ENCODE results near the gene KRT72.

Gene KRT72

GRCh38 chr12:52614381-52615207 lies 13.3 kb upstream of the KRT72 start:
- ATAC-seq (ENCODE audit: low read depth), result no peak
- no peaks in the 10 kb centered on the region for H3K9me3 ChIP-seq (ENCODE audit: severe bottlenecking)
- H3K4me3 ChIP-seq (ENCODE audit: severe bottlenecking), result no peak overlapping the region
- no peaks in the 10 kb centered on the region for H3K36me3 ChIP-seq (ENCODE audit: low read depth)
- no peaks in the 10 kb centered on the region for H3K4me1 ChIP-seq (ENCODE audit: insufficient read depth, poor library complexity, severe bottlenecking)
- no peak for TF ChIP-seq CTCF (IDR thresholded peaks at IDR 0.05; ENCODE audit: poor library complexity, severe bottlenecking)
- H3K27ac ChIP-seq (ENCODE audit: poor library complexity, severe bottlenecking), result no peak overlapping the region
- no peak for DNase-seq (ENCODE audit: low spot score)
- no peaks in the 10 kb centered on the region for H3K27me3 ChIP-seq (ENCODE audit: insufficient read depth, poor library complexity, severe bottlenecking)

GRCh38 chr12:52613384-52614030 lies 12.2 kb upstream of the KRT72 start:
- Histone ChIP-seq H3K27me3 (ENCODE audit: insufficient read depth, poor library complexity, severe bottlenecking) (no peaks in the 10 kb centered on the region), H3K27ac (ENCODE audit: poor library complexity, severe bottlenecking) (no peak overlapping the region), H3K4me3 (ENCODE audit: severe bottlenecking) (no peak overlapping the region), H3K9me3 (ENCODE audit: severe bottlenecking) (no peaks in the 10 kb centered on the region), H3K36me3 (ENCODE audit: low read depth) (no peaks in the 10 kb centered on the region), H3K4me1 (ENCODE audit: insufficient read depth, poor library complexity, severe bottlenecking) (no peaks in the 10 kb centered on the region)
- no peak for DNase-seq (ENCODE audit: low spot score)
- TF ChIP-seq CTCF (IDR thresholded peaks at IDR 0.05; ENCODE audit: poor library complexity, severe bottlenecking), result no peak
- no peak for ATAC-seq (ENCODE audit: low read depth)

GRCh38 chr12:52612431-52613383 lies 11.4 kb upstream of the KRT72 start:
- ATAC-seq (ENCODE audit: low read depth), result no peak
- no peak overlapping the region for H3K4me3 ChIP-seq (ENCODE audit: severe bottlenecking)
- no peak for DNase-seq (ENCODE audit: low spot score)
- TF ChIP-seq CTCF (IDR thresholded peaks at IDR 0.05; ENCODE audit: poor library complexity, severe bottlenecking), result no peak
- no peaks in the 10 kb centered on the region for H3K9me3 ChIP-seq (ENCODE audit: severe bottlenecking)
- no peaks in the 10 kb centered on the region for H3K36me3 ChIP-seq (ENCODE audit: low read depth)
- H3K27me3 ChIP-seq (ENCODE audit: insufficient read depth, poor library complexity, severe bottlenecking), result no peaks in the 10 kb centered on the region
- no peaks in the 10 kb centered on the region for H3K4me1 ChIP-seq (ENCODE audit: insufficient read depth, poor library complexity, severe bottlenecking)
- no peak overlapping the region for H3K27ac ChIP-seq (ENCODE audit: poor library complexity, severe bottlenecking)

GRCh38 chr12:52611080-52611468 lies 9.8 kb upstream of the KRT72 start:
- no peaks in the 10 kb centered on the region for H3K27me3 ChIP-seq (ENCODE audit: insufficient read depth, poor library complexity, severe bottlenecking)
- no peak for ATAC-seq (ENCODE audit: low read depth)

More at GRCh38 chr12:52611080-52611468, 9.8 kb upstream of the KRT72 start:
- Histone ChIP-seq H3K4me1 (ENCODE audit: insufficient read depth, poor library complexity, severe bottlenecking) (no peaks in the 10 kb centered on the region), H3K4me3 (ENCODE audit: severe bottlenecking) (no peak overlapping the region), H3K27ac (ENCODE audit: poor library complexity, severe bottlenecking) (no peak overlapping the region), H3K36me3 (ENCODE audit: low read depth) (no peaks in the 10 kb centered on the region), H3K9me3 (ENCODE audit: severe bottlenecking) (no peaks in the 10 kb centered on the region)
- TF ChIP-seq CTCF (IDR thresholded peaks at IDR 0.05; ENCODE audit: poor library complexity, severe bottlenecking), result no peak
- no peak for DNase-seq (ENCODE audit: low spot score)
